Osteocyte (in vitro differentiated cells): ENCODE data around the gene PXMP4. TPM values are rescaled to one million over a fixed set of nuclear protein-coding genes. Genes with fewer than 3 reads are reported as not detected.

Source experiments
- DNase-seq: peaks from one replicate; pipeline ENCODE4 v3.0.0; 2021; ENCODE audit warnings: mixed read lengths; ENCODE audit not compliant: unreplicated experiment; ENCODE audit errors: extremely low spot score
- H3K27ac Mint-ChIP-seq: one replicate; pipeline ENCODE4 v1.8.0; 2021; ENCODE audit warnings: mild to moderate bottlenecking, mixed read lengths; ENCODE audit not compliant: unreplicated experiment
- H3K27me3 Mint-ChIP-seq: one replicate; pipeline ENCODE4 v1.8.0; 2021; ENCODE audit warnings: mixed read lengths; ENCODE audit not compliant: unreplicated experiment
- H3K36me3 Mint-ChIP-seq: one replicate; pipeline ENCODE4 v1.8.0; 2021; ENCODE audit warnings: mixed read lengths; ENCODE audit not compliant: unreplicated experiment
- H3K4me1 Mint-ChIP-seq: one replicate; pipeline ENCODE4 v1.8.0; 2021; ENCODE audit warnings: mixed read lengths; ENCODE audit not compliant: unreplicated experiment
- H3K4me3 Mint-ChIP-seq: one replicate; pipeline ENCODE4 v1.8.0; 2021; ENCODE audit warnings: mild to moderate bottlenecking, moderate library complexity, mixed read lengths; ENCODE audit not compliant: unreplicated experiment
- H3K9me3 Mint-ChIP-seq: one replicate; pipeline ENCODE4 v1.8.0; 2021; ENCODE audit warnings: mixed read lengths; ENCODE audit not compliant: unreplicated experiment
- CTCF ChIP-seq: fragments of 200-600 bp; sonication (generic); IDR thresholded peaks from 2 replicates; pipeline ENCODE4 v1.5.0; 2021; ENCODE audit warnings: antibody characterized with exemption, mild to moderate bottlenecking, moderate library complexity
- total RNA-seq: library from RNA; stranded (reverse); gene quantifications from 2 replicates; pipeline ENCODE4 v1.2.1, GENCODE V29; 2021

Gene PXMP4
- total RNA-seq, 1 donor from 2014 or later = 3.4 TPM

- H3K36me3 Mint-ChIP-seq = peaks cover 2% of the 10 kb centered on the region
- no peaks in the 10 kb centered on the region for H3K27me3 Mint-ChIP-seq
- no peak for DNase-seq
- no peak overlapping the region for H3K4me3 Mint-ChIP-seq
- peaks cover 3% of the 10 kb centered on the region for H3K4me1 Mint-ChIP-seq
- H3K27ac Mint-ChIP-seq = no peak overlapping the region
- no peaks in the 10 kb centered on the region for H3K9me3 Mint-ChIP-seq
- no peak for TF ChIP-seq CTCF
These were observed 63.1 kb downstream of the PXMP4 start for GRCh38 chr20:33656783-33657703.

- Mint-ChIP-seq H3K4me1 (peaks cover 3% of the 10 kb centered on the region), H3K27ac (no peak overlapping the region), H3K27me3 (no peaks in the 10 kb centered on the region), H3K36me3 (peaks cover 2% of the 10 kb centered on the region), H3K4me3 (no peak overlapping the region), H3K9me3 (no peaks in the 10 kb centered on the region)
- no peak for TF ChIP-seq CTCF
- no peak for DNase-seq
These were observed 63.9 kb downstream of the PXMP4 start for GRCh38 chr20:33656010-33656782.

- Mint-ChIP-seq H3K27me3 (no peaks in the 10 kb centered on the region), H3K4me1 (peaks cover 3% of the 10 kb centered on the region), H3K36me3 (peaks cover 2% of the 10 kb centered on the region), H3K9me3 (no peaks in the 10 kb centered on the region), H3K27ac (no peak overlapping the region), H3K4me3 (no peak overlapping the region)
- DNase-seq = no peak
- TF ChIP-seq CTCF = no peak
These were observed 64.9 kb downstream of the PXMP4 start for GRCh38 chr20:33655164-33655563.

- Mint-ChIP-seq H3K4me3 (no peak overlapping the region), H3K4me1 (peaks cover 3% of the 10 kb centered on the region), H3K27me3 (no peaks in the 10 kb centered on the region), H3K27ac (no peak overlapping the region), H3K9me3 (no peaks in the 10 kb centered on the region), H3K36me3 (peaks cover 2% of the 10 kb centered on the region)
- TF ChIP-seq CTCF = no peak
- DNase-seq = no peak
These were observed 65.4 kb downstream of the PXMP4 start for GRCh38 chr20:33654680-33655161.
